HG02938 (cell line): ENCODE data around the gene RIIAD1.
"Not testable (repeated sequence)": the region's sequence is repeated elsewhere in the genome, so short reads cannot be mapped to it uniquely, and the experiment has no call there.

Experiments used
- ATAC-seq: cut with Tn5 transposase; IDR thresholded peaks from one replicate; pipeline ENCODE4 v1.9.1; 2021; ENCODE audit warnings: mild to moderate bottlenecking, moderate library complexity; ENCODE audit not compliant: unreplicated experiment

RIIAD1 gene

GRCh38 chr1:151720974-151721787 is at the start of gene RIIAD1:
Gene RIIAD1 (plus strand): TSS chr1:151721522. CDS start chr1:151721537, 15 bp downstream.
- peak; percentile 51 for ATAC-seq

- no peak for ATAC-seq
These were observed 47.9 kb upstream of the RIIAD1 start for GRCh38 chr1:151673407-151673806.

DNA sequence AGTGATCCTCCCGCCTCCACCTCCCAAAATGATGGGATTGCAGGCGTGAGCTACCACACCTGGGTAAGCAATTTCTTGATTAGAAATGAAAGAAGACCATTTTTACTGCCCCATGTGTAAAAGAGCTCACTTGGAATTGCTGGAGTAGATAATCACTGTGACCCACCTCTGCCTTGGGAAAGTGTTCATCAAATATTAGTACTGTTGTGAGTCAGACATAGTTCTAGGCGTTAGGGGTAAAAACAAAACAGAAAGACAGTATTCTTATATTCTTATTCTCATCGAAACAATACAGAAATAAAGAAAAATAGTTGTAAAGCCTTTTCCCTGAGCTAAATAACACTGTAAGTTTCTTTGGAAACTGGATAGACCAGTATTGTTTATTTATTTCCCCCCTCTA is 40.9 kb upstream of the RIIAD1 start:
- no peak for ATAC-seq

DNA sequence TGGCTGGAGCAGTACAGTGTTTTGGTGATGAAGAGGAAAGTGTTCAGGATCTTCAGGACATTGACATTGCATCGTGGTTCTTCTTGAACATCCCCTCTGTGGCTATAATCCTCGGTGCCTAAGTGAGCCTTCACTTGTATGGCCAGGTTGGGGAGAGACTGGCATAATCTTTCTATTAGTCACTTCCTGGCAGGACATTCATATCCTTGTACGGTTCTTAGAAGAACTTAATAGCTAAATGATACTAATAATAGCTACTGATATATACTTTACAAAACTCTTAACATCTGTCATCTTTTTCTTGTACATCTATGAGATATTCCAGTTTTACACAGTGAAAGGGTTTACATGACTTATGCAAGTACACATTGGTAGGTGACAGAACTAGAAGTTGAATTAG is 40.5 kb upstream of the RIIAD1 start:
- no peak for ATAC-seq

DNA sequence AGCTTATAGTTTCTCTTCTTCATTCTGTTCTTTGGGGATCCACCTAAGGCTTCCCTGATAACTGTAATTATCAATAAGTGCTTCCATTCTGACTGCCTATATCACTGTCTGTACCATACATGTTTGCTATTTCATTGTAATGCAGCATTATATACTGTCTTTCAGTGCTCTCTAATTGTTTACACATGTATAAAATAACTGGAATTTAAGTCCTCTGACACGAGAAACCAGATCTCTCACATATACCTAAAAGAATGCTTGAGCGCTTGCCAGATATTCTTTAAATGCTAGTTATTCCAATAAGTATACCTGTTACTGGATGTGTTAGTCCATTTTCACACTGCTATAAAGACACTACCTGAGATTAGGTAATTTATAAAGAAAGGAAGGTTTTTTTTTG is 39.4 kb upstream of the RIIAD1 start:
- ATAC-seq, result no peak

- ATAC-seq, result not testable (repeated sequence)
These were observed 38.4 kb upstream of the RIIAD1 start for GRCh38 chr1:151682901-151683300.

DNA sequence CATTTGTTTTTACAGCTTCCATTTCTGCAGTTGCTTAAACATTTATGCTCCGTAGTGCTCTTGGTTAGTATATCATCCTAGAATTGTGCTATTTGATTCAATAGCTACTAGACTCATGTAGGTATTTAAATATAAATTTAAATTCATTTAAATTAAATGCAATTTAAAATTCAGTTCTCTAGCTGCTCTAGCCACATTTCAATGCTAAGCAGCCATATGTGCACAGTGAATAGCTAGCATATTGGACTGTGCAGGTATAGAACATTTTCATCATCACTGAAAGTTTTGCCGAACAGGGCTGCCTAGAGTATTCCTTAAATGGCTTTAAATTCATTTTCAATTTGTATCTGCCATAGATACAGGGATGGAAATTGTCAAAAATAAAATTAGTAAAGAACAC is 37.2 kb upstream of the RIIAD1 start:
- no peak for ATAC-seq

GRCh38 chr1:151686561-151686960 is 34.8 kb upstream of the RIIAD1 start:
- no peak for ATAC-seq

DNA sequence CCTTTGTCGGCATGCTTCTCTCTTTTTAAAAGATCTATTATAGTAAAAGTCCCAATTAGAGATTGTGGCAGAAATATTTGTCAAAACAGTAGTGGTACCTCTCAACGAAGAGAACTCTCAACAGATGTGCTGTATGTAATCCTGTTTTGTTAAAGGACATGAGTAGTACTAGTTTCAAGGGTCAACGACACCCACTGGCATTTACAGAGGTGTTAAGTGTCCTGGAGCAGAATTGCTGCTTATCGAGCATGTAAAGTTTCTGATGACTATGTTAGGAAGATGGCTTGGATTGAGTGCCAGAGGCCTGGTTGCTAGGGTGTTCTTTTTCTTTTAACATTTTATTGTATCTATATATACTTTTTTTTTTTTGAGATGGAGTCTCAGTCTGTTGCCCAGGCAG is 31.8 kb upstream of the RIIAD1 start:
- no peak for ATAC-seq

DNA sequence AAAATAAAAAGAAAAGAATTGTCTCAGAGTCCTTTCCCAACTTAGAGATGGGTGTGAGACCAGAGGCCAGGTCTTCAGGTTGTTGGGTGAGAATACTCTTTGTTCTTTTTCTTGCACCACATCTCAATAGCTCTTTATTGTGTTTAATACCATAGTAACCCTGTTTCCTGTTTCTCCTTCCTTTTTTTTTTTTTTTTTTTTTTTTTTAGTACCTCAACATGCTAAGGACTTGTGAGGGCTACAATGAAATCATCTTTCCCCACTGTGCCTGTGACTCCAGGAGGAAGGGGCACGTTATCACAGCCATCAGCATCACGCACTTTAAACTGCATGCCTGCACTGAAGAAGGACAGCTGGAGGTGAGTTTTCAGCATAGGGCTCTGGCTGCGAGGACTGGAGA is 29.1 kb upstream of the RIIAD1 start:
- ATAC-seq, result no peak

DNA sequence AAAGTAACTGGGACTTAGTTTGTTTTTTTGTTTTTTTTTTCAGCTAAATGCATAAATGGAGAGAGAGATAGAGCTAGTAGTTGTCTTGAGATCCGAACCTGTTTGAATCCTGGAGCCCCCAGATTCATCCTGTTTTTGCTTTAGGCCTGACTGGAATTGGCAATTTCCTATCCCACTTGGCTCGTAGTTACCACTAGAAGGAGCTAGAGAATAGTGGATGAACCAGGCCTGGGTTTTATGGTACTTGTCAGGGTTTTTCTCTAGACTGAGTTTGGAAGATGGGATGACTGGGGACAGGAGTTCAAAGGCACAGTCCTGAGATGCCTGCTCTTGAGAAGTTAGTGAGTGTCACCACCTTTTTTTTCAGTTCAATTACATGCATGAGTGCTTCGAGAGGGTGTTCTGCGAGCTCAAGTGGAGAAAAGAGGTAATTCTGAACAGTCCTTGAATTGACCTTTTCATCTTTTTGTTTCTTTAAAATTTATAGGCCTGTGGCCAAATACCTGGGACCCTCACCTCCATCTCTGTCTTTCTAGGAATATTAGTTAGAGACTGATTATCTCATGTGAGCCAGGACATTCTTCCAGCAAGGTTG is 28.2 kb upstream of the RIIAD1 start:
- no peak for ATAC-seq

DNA sequence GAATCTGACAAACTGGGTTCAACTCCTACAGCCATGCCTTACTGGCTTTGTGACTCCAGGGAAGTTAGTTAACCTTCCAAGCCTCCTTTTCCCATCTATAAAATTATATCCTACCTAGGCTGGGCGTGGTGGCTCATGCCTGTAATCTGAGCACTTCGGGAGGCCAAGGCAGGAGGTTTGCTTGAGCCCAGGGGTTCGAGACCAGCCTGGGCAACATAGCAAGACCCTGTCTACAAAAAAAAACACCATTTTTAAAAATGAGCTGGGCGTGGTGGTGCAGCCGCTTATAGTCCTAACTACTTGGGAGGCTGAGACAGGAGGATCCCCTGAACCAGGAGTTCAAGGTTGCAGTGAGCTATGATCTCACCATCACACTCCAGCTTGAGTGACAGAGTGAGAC is 19.8 kb upstream of the RIIAD1 start:
- no peak for ATAC-seq

GRCh38 chr1:151702936-151703335 is 18.4 kb upstream of the RIIAD1 start:
- no peak for ATAC-seq

GRCh38 chr1:151703813-151704212 is 17.5 kb upstream of the RIIAD1 start:
- no peak for ATAC-seq

DNA sequence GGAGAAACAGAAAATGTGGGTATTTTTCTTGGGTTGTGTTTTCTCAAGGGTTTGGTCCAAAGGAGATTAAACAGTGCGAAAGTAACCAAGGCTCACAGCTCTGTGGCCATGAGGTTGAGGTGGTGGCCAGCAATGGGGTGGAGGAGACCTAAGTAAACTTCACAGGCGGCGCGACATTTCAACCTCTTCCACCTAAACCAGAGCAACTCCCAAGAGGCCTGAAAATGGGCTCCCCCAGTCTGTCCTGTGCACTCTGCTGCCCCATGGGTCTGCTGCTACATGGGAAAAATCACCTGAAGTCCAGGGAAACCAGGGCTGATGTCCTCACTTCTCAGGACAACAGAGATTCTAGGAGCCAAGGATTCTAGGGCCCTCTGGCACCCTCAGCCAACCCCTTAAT is 17.1 kb upstream of the RIIAD1 start:
- ATAC-seq, result no peak

- ATAC-seq, result no peak
These were observed 16.2 kb upstream of the RIIAD1 start for GRCh38 chr1:151705146-151705545.

DNA sequence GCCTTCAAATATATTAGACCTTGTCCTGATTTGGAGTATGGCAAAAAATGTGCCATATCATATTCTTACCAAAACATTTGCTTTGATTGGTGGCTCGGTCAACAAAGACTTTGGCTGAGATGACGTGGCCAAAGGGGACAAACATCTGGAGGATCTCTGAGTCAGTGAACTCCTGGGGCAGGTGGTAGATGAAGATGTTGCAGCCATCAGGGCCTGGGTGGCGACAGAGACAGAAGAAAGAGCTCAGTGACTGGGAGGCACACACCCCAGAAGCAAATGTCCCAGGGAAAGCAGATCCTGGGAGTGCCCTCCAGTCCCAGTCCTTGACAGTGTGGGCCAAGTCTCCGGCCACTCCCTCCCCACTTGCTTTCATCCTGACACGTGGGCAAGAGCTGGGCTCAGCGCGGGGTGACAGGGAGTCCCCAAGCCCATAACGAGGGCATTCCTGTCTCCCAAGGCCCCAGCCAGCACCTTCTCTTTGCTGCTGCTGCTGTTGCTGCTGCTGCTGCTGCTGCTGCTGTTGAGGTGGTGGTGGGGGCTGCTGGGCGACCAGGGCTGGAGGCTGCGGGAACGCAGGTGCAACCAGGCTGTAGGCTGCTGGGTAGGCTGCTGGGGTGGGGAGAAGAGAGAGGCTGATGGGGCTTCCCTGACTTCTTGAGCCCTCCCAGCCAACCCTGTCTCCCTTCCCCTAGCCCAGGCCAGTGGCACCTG is 15.4 kb upstream of the RIIAD1 start:
- no peak for ATAC-seq

DNA sequence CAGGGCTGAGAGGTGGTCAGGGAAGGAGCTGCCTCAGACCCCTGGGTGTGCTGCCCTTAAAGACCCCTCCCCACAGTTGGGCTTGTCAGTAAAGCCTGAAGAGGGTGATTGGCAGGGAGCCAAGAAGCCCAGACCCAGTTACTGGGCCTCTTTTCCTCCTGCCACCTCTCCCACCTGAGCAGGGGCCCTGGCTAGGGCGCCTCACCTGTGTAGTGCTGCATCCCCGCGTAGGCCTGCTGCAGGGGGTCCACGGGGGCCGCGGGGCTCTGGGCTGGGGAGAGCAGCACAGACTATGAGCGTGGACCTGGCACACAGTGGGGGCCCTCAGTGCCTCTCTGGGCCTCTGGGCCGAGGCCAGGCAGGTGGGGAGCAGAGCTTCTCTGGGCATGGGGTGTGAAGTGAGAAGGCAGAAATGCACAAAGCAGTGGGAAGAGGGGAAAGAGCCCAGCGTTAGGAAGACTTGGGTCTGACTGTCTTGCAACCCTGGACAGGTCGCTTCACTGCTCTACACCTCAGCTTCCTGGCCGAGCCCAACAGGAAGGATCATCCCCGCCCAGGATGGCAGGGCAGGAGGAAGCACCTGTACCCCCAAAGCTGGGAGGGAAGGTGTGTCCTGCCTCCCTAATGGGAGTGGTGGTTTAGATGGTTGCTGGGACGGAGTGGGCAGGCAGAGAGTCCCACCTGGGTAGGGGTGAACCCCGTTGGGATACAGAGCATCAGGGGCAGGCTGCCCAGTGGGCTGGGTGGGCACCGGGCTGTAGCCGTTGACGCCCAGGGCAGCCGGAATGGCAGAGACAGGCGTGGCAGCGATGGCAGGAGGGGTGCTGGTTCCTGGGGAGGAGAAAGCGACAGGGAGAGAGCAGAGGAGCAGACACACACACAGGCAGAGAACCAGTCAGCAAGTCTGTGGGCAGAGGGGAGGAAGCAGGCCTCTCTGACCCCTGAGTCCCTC is 14.6 kb upstream of the RIIAD1 start:
- ATAC-seq, result no peak

DNA sequence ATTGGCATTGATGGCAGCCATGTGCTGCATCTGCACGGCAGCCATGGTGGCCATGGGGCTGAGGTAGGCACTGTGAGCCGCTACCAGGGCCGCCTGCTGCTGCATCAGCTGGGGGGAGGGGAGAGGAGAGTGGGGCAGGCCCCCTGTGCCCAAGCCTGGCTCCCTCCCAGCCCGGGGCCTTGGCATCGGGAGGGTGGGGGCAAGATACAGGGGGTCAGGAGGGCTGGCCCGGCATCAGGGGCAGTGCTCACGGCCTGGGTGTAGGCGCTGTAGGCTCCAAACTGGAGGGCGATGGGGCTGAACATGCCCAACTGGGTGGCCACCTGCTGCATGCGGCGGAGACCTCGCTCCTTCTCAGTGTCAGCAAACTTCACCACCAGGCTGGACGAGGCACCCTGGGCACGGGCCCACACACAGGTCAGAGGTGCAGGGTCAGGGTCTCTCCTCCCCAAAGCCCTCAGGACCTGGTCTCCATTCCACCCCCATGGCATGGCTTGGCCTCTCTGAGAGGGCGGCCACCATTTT is 13.7 kb upstream of the RIIAD1 start:
- no peak for ATAC-seq

GRCh38 chr1:151708891-151709290 is 12.4 kb upstream of the RIIAD1 start:
- no peak for ATAC-seq
